ENCODE results near the gene PROK2. TPM values are rescaled to one million over a fixed set of nuclear protein-coding genes. Genes with fewer than 3 reads are reported as not detected.

The PROK2 gene
- total and polyA plus RNA-seq, 8 donors, result 0.11 to 18.1 (median 0.26) TPM; not detected in 4

DNA sequence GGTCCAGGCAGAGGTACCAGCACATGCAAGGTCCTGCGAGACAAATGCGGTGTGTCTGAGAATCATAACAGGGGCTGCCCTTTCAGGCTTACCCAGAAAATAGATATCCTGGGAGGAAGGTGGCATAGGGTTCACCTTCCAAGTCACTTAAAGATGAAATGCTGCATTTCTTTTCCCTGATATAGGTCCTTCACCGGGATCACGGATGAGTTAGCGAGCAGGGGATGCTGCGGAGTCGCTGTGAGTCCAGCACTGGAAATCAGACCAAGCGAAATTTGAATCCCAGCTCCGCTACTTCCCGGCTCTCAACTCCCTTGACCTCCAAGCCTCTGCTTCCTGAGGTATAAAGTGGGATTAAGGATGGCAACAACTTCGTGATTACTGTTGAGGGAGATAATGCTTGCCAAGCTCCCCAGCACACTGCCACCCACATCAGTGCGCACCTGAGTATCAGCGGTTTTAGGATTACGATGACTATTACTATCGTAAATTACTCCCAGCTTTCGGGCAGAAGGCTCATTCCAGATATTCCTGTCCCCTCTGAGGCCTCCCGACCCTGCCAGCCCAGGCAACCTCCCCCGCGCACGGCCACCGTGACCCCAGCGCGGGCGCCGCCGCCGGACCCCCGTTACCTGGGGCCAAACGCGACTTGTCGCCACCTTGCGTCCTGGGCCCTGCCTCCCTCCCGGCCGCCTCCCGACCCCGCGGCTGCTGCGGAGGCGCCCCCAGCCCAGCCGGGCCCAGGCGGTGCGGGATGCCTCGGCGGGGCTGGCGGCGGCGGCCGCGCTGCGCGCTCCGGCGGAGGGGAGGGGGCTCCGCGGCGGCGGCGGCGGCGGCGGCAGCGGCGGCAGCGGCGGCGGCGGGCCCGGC lies 31.9 kb downstream of the PROK2 start:
- H3K9me3 ChIP-seq, result no peaks in the 10 kb centered on the region
- peaks cover 0 to 19% of the 10 kb centered on the region in 2 donors for H3K4me1 ChIP-seq
- H3K27me3 ChIP-seq, result peaks cover 3 to 50% of the 10 kb centered on the region in 2 donors
- H3K27ac ChIP-seq, result no peak overlapping the region
- no peaks in the 10 kb centered on the region for H3K36me3 ChIP-seq
- no peak for DNase-seq
- TF ChIP-seq, protein P1, sequence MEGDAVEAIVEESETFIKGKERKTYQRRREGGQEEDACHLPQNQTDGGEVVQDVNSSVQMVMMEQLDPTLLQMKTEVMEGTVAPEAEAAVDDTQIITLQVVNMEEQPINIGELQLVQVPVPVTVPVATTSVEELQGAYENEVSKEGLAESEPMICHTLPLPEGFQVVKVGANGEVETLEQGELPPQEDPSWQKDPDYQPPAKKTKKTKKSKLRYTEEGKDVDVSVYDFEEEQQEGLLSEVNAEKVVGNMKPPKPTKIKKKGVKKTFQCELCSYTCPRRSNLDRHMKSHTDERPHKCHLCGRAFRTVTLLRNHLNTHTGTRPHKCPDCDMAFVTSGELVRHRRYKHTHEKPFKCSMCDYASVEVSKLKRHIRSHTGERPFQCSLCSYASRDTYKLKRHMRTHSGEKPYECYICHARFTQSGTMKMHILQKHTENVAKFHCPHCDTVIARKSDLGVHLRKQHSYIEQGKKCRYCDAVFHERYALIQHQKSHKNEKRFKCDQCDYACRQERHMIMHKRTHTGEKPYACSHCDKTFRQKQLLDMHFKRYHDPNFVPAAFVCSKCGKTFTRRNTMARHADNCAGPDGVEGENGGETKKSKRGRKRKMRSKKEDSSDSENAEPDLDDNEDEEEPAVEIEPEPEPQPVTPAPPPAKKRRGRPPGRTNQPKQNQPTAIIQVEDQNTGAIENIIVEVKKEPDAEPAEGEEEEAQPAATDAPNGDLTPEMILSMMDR (IDR thresholded peaks at IDR 0.05), result no peak
- ATAC-seq, result no peak
- peak overlapping the region; percentile 24 to 47 for H3K4me3 ChIP-seq
- intact Hi-C loops (cut with DNase I), result no loop called here

DNA sequence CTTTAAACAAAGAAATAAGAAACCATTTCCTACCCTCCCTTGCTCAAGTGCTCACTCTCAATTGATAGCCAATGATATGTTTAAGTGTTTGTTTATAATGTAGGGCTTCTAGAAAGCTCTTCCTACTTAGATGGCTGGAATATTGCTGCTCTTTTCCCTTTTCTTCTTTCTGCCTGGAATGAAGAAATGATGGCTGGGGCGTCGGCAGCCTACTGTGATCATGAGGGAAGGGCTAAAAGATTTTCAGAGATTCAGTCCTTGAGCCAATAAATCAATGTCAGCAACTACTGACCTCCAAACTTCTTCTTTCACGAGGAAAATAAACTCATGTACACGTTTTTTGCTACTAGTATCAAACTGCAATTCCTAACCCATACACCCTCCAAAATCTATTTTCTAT lies 33.3 kb downstream of the PROK2 start:
- no peak for ATAC-seq
- no peaks in the 10 kb centered on the region for H3K36me3 ChIP-seq
- H3K9me3 ChIP-seq, result no peaks in the 10 kb centered on the region
- intact Hi-C loops (cut with DNase I), result no loop called here
- TF ChIP-seq, protein P1 (IDR thresholded peaks at IDR 0.05), result no peak
- H3K27me3 ChIP-seq, result peaks cover 3 to 43% of the 10 kb centered on the region in 2 donors
- no peak for DNase-seq
- no peak overlapping the region for H3K4me3 ChIP-seq
- H3K4me1 ChIP-seq, result peaks cover 0 to 19% of the 10 kb centered on the region in 2 donors
- no peak overlapping the region for H3K27ac ChIP-seq

DNA sequence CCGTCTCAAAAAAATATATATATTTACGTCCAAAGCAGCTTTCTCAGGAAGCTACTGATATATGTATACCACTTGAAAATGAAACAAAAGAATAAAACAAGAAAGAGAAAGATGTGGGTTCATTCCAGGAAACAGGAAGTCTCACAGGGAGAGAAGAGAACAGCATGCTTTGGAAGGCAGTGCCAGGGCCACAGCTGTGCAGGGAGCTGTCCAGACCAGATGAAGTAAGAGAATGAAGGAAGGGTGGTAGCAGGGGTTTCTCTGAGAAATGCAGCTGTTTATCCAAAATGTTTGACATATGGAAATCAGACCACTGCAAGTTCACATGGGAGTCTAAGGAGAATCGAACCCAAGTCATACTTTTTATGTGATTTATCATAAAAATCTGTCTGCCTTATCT lies 40.2 kb downstream of the PROK2 start:
- TF ChIP-seq, protein P1 (IDR thresholded peaks at IDR 0.05), result no peak
- Histone ChIP-seq H3K4me1 (no peaks in the 10 kb centered on the region), H3K27ac (no peak overlapping the region), H3K4me3 (no peak overlapping the region), H3K9me3 (peaks cover 0 to 32% of the 10 kb centered on the region in 2 donors), H3K36me3 (no peaks in the 10 kb centered on the region), H3K27me3 (no peaks in the 10 kb centered on the region)
- intact Hi-C loops (cut with DNase I), result no loop called here
- ATAC-seq (no peak), DNase-seq (no peak)

DNA sequence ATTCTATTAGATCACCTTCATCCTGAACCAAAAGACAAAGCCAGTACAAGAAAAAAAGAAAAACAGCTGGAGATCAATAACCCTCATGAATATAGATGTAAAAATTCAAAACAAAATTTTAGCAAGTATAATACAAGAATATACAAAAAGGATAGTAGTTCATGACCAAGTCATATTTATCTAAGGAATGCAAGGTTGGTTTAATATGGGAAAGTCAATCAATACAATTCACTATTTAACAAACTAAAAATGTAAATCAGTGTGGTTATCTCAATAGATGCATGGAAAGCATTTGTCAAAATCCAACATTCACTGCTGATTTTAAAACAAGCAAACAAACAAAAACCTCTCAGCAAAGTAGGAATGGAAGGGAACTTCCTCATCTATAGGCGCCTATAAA lies 42.3 kb downstream of the PROK2 start:
- no peak overlapping the region for H3K4me3 ChIP-seq
- intact Hi-C loops (cut with DNase I), result no loop called here
- peaks cover 0 to 32% of the 10 kb centered on the region in 2 donors for H3K9me3 ChIP-seq
- TF ChIP-seq, protein P1 (IDR thresholded peaks at IDR 0.05), result no peak
- H3K27me3 ChIP-seq, result no peaks in the 10 kb centered on the region
- DNase-seq (no peak), ATAC-seq (no peak)
- no peak overlapping the region for H3K27ac ChIP-seq
- H3K36me3 ChIP-seq, result no peaks in the 10 kb centered on the region
- H3K4me1 ChIP-seq, result no peaks in the 10 kb centered on the region

DNA sequence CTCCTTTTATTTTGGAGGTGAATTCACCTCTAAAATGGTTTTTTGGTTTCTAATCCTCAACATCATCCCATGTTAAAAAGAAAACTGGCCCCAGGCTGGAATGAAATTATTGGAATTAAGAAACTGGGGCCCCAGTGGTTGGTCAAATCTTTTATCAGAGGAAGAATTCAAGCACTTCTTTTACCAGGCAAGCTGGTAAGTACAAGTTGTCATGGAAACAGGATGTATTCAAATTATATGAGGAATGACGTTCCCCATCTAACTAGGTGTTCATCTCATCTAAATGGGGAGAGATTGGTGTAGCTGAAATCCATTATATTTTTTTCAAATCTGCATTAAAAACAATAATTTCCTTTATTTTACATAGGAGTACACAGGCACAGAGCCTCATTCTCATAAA lies 50.1 kb downstream of the PROK2 start:
- Histone ChIP-seq H3K4me1 (peaks cover 0 to 8% of the 10 kb centered on the region in 2 donors), H3K27ac (no peak overlapping the region), H3K36me3 (no peaks in the 10 kb centered on the region), H3K4me3 (no peak overlapping the region), H3K9me3 (no peaks in the 10 kb centered on the region), H3K27me3 (no peaks in the 10 kb centered on the region)
- DNase-seq (no peak), ATAC-seq (no peak)
- intact Hi-C loops (cut with DNase I), result loop anchor here in 1 of 2 donors (10.0 kb wide), 1 partner anchor 1090 kb away; no protein-coding TSS in a partner anchor
- TF ChIP-seq, protein P1 (IDR thresholded peaks at IDR 0.05), result no peak

Measured in left lung (tissue), 10 donors.